Neural progenitor cell (in vitro differentiated cells): ENCODE measurements around the gene GTF2IRD1.

Source experiments
- EZH2 ChIP-seq: fragments of 200-600 bp; sonication (generic); IDR thresholded peaks from 2 replicates; pipeline ENCODE4 v1.6.1; 2017; ENCODE audit warnings: antibody characterized with exemption, mild to moderate bottlenecking, moderate library complexity
- TF ChIP-seq, protein P1 (sequence below): fragments of 200-600 bp; sonication (generic); IDR thresholded peaks from 2 replicates; pipeline ENCODE4 v1.5.1; 2017; ENCODE audit warnings: antibody characterized with exemption, mild to moderate bottlenecking

DNA sequence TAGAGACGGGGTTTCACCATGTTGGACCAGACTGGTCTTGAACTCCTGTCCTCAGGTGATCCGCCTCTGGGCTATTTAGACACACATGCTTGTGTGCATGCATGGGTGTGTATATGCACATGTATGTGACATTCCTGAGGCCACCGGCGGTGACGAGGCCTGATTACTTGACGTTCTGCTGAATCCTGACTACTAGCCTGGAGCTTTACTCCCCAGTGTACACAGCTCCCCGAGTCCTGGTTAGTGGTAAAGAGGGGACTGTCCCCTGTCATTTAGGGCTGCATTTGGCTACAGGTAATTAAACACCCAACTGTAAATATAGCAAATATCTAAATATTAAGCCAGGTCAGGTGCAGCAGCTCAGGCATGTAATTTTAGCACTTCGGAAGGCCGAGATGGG lies 14.2 kb downstream of the GTF2IRD1 start:
- TF ChIP-seq, protein P1, sequence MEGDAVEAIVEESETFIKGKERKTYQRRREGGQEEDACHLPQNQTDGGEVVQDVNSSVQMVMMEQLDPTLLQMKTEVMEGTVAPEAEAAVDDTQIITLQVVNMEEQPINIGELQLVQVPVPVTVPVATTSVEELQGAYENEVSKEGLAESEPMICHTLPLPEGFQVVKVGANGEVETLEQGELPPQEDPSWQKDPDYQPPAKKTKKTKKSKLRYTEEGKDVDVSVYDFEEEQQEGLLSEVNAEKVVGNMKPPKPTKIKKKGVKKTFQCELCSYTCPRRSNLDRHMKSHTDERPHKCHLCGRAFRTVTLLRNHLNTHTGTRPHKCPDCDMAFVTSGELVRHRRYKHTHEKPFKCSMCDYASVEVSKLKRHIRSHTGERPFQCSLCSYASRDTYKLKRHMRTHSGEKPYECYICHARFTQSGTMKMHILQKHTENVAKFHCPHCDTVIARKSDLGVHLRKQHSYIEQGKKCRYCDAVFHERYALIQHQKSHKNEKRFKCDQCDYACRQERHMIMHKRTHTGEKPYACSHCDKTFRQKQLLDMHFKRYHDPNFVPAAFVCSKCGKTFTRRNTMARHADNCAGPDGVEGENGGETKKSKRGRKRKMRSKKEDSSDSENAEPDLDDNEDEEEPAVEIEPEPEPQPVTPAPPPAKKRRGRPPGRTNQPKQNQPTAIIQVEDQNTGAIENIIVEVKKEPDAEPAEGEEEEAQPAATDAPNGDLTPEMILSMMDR: no peak
- TF ChIP-seq EZH2: no peak
